IPS DF 6.9 (cell line): ENCODE results near the gene SLC25A18.

ENCODE experiments used
- DNase-seq: peaks from one replicate; pipeline ENCODE4 v3.0.0-alpha.2; 2013; ENCODE audit warnings: low read depth, low spot score
- H3K27ac ChIP-seq: one replicate; pipeline ENCODE4 v1.5.1; 2013; ENCODE audit warnings: low read length, control low read depth
- H3K27me3 ChIP-seq: 2 replicates; pipeline ENCODE4 v1.6.1; 2013; ENCODE audit warnings: mild to moderate bottlenecking, low read length; ENCODE audit not compliant: control insufficient read depth, insufficient read depth
- H3K36me3 ChIP-seq: 2 replicates; pipeline ENCODE4 v1.6.1; 2013; ENCODE audit warnings: low read length; ENCODE audit not compliant: control insufficient read depth, insufficient read depth
- H3K4me1 ChIP-seq: 2 replicates; pipeline ENCODE4 v1.6.1; 2013; ENCODE audit warnings: low read length; ENCODE audit not compliant: control insufficient read depth, insufficient read depth
- H3K4me3 ChIP-seq: 2 replicates; pipeline ENCODE4 v1.5.1; 2013; ENCODE audit warnings: mild to moderate bottlenecking, low read length
- H3K9me3 ChIP-seq: 2 replicates; pipeline ENCODE4 v1.6.1; 2013; ENCODE audit warnings: low read length, inconsistent platforms; ENCODE audit not compliant: control insufficient read depth, insufficient read depth
- WGBS: extraction: QIAGEN DNeasy Blood & Tissue Kit; methylation state at CpG from one replicate; pipeline ENCODE4 v1.1.7; 2013; ENCODE audit warnings: mixed read lengths, missing lambda C conversion rate; ENCODE audit not compliant: insufficient read length, insufficient coverage; 5-methylcytosine and 5-hydroxymethylcytosine counted together

The SLC25A18 gene

DNA sequence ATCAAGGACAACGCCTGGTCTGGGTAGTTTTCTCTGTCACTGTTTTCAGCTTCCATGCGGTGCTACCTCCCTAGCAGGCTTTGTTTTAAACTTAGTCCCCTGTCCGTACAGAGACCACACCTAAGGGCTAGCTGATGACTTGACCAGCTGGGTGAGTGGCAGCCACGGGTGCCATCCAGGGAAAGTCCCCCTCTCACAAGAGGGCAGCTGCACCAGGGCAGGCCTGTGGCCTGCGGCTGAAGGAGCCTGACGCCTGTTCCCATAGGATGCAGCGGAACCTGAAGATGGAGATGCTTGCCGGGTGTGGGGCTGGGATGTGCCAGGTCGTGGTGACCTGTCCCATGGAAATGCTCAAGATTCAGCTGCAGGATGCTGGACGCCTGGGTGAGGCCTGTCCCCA is 19.9 kb downstream of the SLC25A18 start:
- no peak for DNase-seq
- Histone ChIP-seq H3K27me3 (no peaks in the 10 kb centered on the region), H3K9me3 (no peaks in the 10 kb centered on the region), H3K4me3 (no peak overlapping the region), H3K27ac (no peak overlapping the region), H3K4me1 (no peaks in the 10 kb centered on the region), H3K36me3 (no peaks in the 10 kb centered on the region)
- WGBS, result no CpG with 5 or more reads among the region's 10 CpGs

DNA sequence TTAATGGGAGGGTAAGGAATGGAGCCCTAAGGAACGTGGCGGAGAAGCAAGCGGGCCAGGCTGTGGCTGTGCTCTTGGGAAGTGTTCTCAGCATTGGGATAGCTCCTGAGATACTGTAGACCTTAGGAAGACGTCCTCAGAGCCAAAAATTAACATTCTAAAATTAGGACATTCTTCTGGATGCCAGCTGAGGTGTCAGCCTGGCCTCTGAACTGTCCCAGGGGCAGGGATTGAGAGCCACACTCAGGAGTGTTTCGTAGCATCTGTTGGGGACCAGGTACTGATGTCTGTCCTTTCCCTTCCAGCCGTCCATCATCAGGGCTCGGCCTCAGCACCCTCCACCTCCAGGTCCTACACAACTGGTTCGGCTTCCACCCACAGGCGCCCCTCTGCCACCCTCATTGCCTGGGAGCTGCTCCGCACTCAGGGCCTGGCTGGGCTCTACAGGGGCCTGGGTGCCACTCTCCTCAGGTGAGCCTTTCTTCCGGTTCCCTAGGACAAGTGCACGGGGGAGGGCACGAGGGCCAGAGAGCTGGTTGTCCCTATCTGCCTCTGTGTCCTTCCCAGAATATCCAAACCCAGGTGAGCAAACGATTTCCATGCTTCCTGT is 23.6 kb downstream of the SLC25A18 start:
- no peak for DNase-seq
- Histone ChIP-seq H3K4me1 (no peaks in the 10 kb centered on the region), H3K36me3 (peaks cover 3% of the 10 kb centered on the region), H3K27ac (no peak overlapping the region), H3K27me3 (no peaks in the 10 kb centered on the region), H3K9me3 (no peaks in the 10 kb centered on the region), H3K4me3 (no peak overlapping the region)
- no CpG with 5 or more reads among the region's 14 CpGs for WGBS

DNA sequence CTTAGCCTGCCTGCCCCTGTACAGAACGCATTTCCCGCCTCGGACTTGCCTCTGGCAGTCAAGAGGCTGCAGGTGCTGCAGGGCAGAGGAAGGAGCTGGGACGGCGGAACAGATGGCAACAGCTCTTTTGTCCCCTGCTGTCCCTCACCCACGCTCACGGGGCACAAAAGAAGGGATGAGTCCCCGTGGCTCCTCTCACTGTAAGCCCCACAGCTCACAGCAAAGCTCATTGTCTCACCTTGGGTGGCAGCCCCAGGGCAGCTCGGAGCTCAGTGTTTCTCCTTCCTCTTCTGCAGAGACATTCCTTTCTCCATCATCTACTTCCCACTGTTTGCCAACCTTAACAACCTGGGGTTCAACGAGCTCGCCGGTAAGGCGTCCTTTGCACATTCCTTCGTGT is 24.3 kb downstream of the SLC25A18 start:
- peaks cover 8% of the 10 kb centered on the region for H3K36me3 ChIP-seq
- WGBS, result no CpG with 5 or more reads among the region's 14 CpGs

DNA sequence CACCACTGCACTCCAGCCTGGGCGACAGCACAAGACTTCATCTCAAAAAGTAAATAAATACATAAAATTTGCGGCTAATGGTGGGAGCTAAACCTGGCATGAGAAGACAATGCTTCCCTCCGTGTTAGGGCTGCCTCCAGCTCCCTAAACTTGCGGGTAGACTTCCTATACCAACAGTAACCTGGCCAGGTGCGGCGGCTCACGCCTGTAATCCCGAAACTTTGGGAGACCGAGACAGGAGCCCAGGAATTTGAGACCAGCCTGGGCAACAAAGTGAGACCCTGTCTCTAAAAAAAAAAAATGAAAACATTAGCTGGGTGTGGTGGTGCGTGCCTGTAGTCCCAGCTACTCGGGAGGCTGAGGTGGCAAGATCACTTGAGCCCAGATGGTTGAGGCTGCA is 25.3 kb downstream of the SLC25A18 start:
- no peak for DNase-seq
- peaks cover 10% of the 10 kb centered on the region for H3K36me3 ChIP-seq
- no peaks in the 10 kb centered on the region for H3K4me1 ChIP-seq
- H3K27me3 ChIP-seq, result no peaks in the 10 kb centered on the region
- H3K4me3 ChIP-seq, result no peak overlapping the region
- no peaks in the 10 kb centered on the region for H3K9me3 ChIP-seq
- H3K27ac ChIP-seq, result no peak overlapping the region
- no CpG with 5 or more reads among the region's 11 CpGs for WGBS

More for the DNA sequence above, 24.3 kb downstream of the SLC25A18 start:
- Histone ChIP-seq H3K27ac (no peak overlapping the region), H3K9me3 (no peaks in the 10 kb centered on the region), H3K4me1 (no peaks in the 10 kb centered on the region), H3K4me3 (no peak overlapping the region), H3K27me3 (no peaks in the 10 kb centered on the region)
- DNase-seq, result no peak

DNA sequence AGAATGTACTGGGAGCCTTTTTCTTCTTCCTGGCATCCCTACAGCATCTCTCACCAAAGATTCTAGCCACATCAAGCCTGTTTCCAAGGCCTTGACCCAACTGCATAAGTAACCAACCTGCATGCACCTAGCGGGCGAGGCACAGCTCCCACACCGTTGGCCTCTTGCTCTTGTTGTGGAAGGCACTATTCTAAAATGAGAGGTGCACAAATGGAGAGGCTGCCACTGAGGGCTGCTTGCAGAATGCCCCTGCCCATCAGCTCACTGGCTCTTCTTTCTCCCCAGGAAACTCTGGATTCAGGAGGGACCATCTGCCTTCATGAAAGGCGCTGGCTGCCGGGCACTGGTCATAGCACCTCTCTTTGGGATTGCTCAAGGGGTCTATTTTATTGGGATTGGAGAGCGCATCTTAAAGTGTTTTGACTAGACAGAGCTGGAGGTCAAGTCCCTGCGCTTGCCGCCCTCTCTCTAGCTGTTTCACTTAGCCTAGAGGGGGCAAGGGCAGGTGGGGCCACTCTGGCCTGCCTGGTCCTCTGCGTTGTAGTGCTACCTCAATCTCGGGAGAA is 26.6 kb downstream of the SLC25A18 start:
- WGBS, result no CpG with 5 or more reads among the region's 10 CpGs

GRCh38 chr22:17590586-17590985 is 27.3 kb downstream of the SLC25A18 start:
- H3K9me3 ChIP-seq, result no peaks in the 10 kb centered on the region
- H3K4me1 ChIP-seq, result no peaks in the 10 kb centered on the region
- H3K27me3 ChIP-seq, result no peaks in the 10 kb centered on the region
- H3K4me3 ChIP-seq, result no peak overlapping the region
- WGBS, result no CpG with 5 or more reads among the region's 5 CpGs
- H3K36me3 ChIP-seq, result peaks cover 18% of the 10 kb centered on the region
- DNase-seq, result no peak
- no peak overlapping the region for H3K27ac ChIP-seq

More for the DNA sequence above, 26.6 kb downstream of the SLC25A18 start:
- Histone ChIP-seq H3K27ac (no peak overlapping the region), H3K4me3 (no peak overlapping the region), H3K4me1 (no peaks in the 10 kb centered on the region), H3K36me3 (peaks cover 13% of the 10 kb centered on the region), H3K27me3 (no peaks in the 10 kb centered on the region), H3K9me3 (no peaks in the 10 kb centered on the region)
- DNase-seq, result no peak

DNA sequence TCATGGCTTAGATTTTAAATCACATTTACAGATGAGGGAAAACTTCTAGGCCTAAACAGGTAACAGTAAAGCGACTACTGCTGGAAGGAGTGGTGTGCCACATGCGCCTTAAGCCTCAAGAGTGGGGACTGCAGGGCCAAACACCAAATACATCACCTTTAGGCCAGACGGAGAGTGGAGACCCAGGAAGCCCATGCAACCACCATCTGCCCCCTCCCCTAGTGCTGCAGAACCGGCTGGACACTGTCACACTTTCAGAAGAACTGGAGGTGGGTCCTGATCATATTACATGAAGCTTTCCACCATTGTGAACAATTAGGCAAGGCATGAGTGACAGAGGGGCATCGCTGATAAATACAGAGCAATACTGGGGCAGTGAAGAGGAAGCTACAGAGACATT is 28.9 kb downstream of the SLC25A18 start:
- Histone ChIP-seq H3K9me3 (no peaks in the 10 kb centered on the region), H3K36me3 (peaks cover 22% of the 10 kb centered on the region), H3K4me3 (no peak overlapping the region), H3K27ac (no peak overlapping the region), H3K27me3 (no peaks in the 10 kb centered on the region; the same call in 1 of the 2 replicates), H3K4me1 (no peaks in the 10 kb centered on the region)
- WGBS, result no CpG with 5 or more reads among the region's 5 CpGs
- DNase-seq, result no peak

DNA sequence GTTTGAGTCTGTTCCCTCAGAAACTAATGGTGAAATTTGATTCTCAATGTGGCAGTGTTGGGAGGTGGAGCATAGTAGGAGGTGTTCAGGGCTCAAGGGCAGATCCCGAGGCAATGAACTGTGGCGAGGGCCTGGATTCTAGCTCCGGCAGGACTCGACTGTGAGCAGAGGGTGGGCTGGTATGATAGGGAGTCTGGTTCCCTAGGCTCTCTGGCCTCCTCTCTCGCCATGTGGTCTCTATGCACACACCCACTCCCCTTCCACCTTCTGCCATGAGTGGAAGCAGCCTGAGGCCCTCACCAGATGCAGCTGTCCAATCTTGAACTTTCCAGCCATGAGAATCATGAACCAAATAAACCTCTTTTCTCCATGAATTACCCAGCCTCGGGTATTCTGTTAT is 32.9 kb downstream of the SLC25A18 start:
- Histone ChIP-seq H3K27ac (no peak overlapping the region), H3K27me3 (no peaks in the 10 kb centered on the region; the same call in 1 of the 2 replicates), H3K4me1 (no peaks in the 10 kb centered on the region), H3K4me3 (no peak overlapping the region), H3K36me3 (peaks cover 28% of the 10 kb centered on the region; the same call in 1 of the 2 replicates), H3K9me3 (no peaks in the 10 kb centered on the region)
- DNase-seq, result no peak
- WGBS, result no CpG with 5 or more reads among the region's 6 CpGs

DNA sequence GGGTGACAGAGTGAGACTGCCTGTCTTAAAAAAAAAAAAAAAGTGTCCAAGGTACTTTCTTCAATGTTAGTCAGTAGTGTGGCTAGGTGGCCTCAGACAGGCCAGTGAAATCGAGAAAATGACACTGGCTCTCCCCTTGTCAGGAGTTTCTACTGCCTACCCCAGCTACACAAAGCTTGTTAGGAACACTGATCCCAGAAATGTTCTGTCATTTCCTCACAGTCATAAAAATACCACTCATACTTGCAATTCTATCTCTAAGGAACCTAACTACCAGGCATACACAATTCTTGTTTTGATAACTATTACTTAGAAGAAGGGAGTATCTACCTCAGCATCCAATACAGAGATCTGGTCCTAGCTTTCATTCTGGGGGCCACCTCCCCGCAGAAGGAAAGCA is 33.9 kb downstream of the SLC25A18 start:
- Histone ChIP-seq H3K27ac (no peak overlapping the region), H3K36me3 (peaks cover 26% of the 10 kb centered on the region; the same call in 1 of the 2 replicates), H3K27me3 (no peaks in the 10 kb centered on the region; the same call in 1 of the 2 replicates), H3K9me3 (no peaks in the 10 kb centered on the region), H3K4me1 (no peaks in the 10 kb centered on the region), H3K4me3 (no peak overlapping the region)
- no CpG with 5 or more reads among the region's 2 CpGs for WGBS
- no peak for DNase-seq

DNA sequence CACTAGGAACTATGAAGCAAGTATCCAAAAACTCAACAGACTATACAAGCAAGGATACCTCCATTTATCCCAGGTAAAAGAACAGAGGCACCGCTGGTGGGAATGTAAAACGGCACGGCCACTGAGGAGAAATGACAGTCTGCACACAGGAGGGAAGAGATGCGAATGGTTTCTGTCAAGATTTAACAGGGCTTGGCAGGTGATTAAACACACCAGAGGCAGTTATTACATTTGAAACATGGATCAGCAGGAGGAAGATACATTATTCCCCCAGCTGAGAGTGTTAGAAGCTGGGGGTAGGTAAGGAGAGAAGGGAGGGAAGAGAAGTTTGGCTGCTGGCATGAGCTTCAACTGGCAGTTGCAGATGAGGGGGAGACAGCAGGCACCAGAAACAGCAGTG is 35.0 kb downstream of the SLC25A18 start:
- Histone ChIP-seq H3K27ac (no peak overlapping the region), H3K27me3 (no peaks in the 10 kb centered on the region; the same call in 1 of the 2 replicates), H3K4me3 (no peak overlapping the region), H3K4me1 (no peaks in the 10 kb centered on the region), H3K9me3 (no peaks in the 10 kb centered on the region), H3K36me3 (peaks cover 21% of the 10 kb centered on the region; the same call in 1 of the 2 replicates)
- no peak for DNase-seq
- no CpG with 5 or more reads among the region's 4 CpGs for WGBS

GRCh38 chr22:17601031-17601430 is 37.7 kb downstream of the SLC25A18 start:
- Histone ChIP-seq H3K9me3 (no peaks in the 10 kb centered on the region), H3K4me1 (no peaks in the 10 kb centered on the region), H3K27me3 (no peaks in the 10 kb centered on the region; the same call in 1 of the 2 replicates), H3K4me3 (no peak overlapping the region), H3K27ac (no peak overlapping the region), H3K36me3 (peaks cover 12% of the 10 kb centered on the region; the same call in 1 of the 2 replicates)
- no CpG with 5 or more reads among the region's 3 CpGs for WGBS
- no peak for DNase-seq
